GM18867 (cell line): ENCODE measurements around the gene SLC9A4.

Experiments used
- ATAC-seq: cut with Tn5 transposase; IDR thresholded peaks from one replicate; pipeline ENCODE4 v1.9.1; 2021; ENCODE audit warnings: mild to moderate bottlenecking, moderate library complexity; ENCODE audit not compliant: unreplicated experiment

The SLC9A4 gene

GRCh38 chr2:102498414-102498813, 25.4 kb downstream of the SLC9A4 start:
- ATAC-seq: no peak

- no peak for ATAC-seq
Observed at GRCh38 chr2:102499558-102499957, 26.5 kb downstream of the SLC9A4 start.

GRCh38 chr2:102502576-102502975, 29.6 kb downstream of the SLC9A4 start:
- no peak for ATAC-seq

GRCh38 chr2:102504833-102505232, 31.8 kb downstream of the SLC9A4 start:
- no peak for ATAC-seq

GRCh38 chr2:102505290-102505689, 32.3 kb downstream of the SLC9A4 start:
- ATAC-seq: no peak

- ATAC-seq: no peak
Observed at GRCh38 chr2:102506743-102507142, 33.7 kb downstream of the SLC9A4 start.

- no peak for ATAC-seq
Observed at GRCh38 chr2:102508863-102509262, 35.8 kb downstream of the SLC9A4 start.

GRCh38 chr2:102509749-102510148, 36.7 kb downstream of the SLC9A4 start:
- ATAC-seq: no peak

- no peak for ATAC-seq
Observed at GRCh38 chr2:102510791-102511575, 38.0 kb downstream of the SLC9A4 start.

- ATAC-seq: no peak
Observed at GRCh38 chr2:102512161-102512560, 39.1 kb downstream of the SLC9A4 start.

- ATAC-seq: no peak
Observed at GRCh38 chr2:102513355-102513939, 40.4 kb downstream of the SLC9A4 start.

- ATAC-seq: no peak
Observed at GRCh38 chr2:102514061-102514785, 41.2 kb downstream of the SLC9A4 start.

GRCh38 chr2:102515851-102516250, 42.8 kb downstream of the SLC9A4 start:
- no peak for ATAC-seq

- ATAC-seq: no peak
Observed at GRCh38 chr2:102518170-102518569, 45.1 kb downstream of the SLC9A4 start.

- ATAC-seq: peak; percentile 94
Observed at GRCh38 chr2:102520009-102520408, 47.0 kb downstream of the SLC9A4 start.

- no peak for ATAC-seq
Observed at GRCh38 chr2:102520801-102521200, 47.8 kb downstream of the SLC9A4 start.

- no peak for ATAC-seq
Observed at GRCh38 chr2:102522162-102522561, 49.1 kb downstream of the SLC9A4 start.

- ATAC-seq: no peak
Observed at GRCh38 chr2:102522890-102523289, 49.9 kb downstream of the SLC9A4 start.

- ATAC-seq: no peak
Observed at GRCh38 chr2:102523651-102524050, 50.6 kb downstream of the SLC9A4 start.

GRCh38 chr2:102527086-102527485, 54.1 kb downstream of the SLC9A4 start:
- ATAC-seq: no peak

- no peak for ATAC-seq
Observed at GRCh38 chr2:102538491-102538890, 65.5 kb downstream of the SLC9A4 start.

- no peak for ATAC-seq
Observed at GRCh38 chr2:102540882-102541281, 67.9 kb downstream of the SLC9A4 start.
